ENCODE data around the gene HPX.
"Not testable (repeated sequence)": the region's sequence is repeated elsewhere in the genome, so short reads cannot be mapped to it uniquely, and the experiment has no call there.

The HPX gene

DNA sequence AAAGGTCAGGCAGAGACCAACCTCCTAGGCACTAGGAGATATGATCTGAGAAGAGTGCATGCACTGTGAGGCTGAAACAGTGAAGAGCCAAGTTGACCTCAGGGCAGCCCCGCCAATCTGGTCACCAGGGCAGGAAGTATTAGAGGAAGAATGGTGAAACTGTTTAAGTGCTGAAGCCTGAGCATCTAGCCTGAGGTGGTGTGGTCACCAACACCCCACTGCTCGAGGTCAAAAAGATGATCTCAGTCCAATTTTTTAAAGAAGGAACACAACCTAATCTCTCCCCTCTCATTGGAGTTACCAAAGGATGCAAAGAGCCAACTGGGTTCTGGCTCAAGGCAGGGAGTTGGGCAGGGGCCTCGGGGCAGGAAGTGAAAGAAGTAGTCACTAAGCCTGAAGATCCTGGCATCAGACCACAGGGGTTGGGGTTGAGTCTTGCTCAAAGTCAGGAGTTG lies 25.9 kb downstream of the HPX start:
- DNase-seq (ENCODE audit: low read depth): no peak

DNA sequence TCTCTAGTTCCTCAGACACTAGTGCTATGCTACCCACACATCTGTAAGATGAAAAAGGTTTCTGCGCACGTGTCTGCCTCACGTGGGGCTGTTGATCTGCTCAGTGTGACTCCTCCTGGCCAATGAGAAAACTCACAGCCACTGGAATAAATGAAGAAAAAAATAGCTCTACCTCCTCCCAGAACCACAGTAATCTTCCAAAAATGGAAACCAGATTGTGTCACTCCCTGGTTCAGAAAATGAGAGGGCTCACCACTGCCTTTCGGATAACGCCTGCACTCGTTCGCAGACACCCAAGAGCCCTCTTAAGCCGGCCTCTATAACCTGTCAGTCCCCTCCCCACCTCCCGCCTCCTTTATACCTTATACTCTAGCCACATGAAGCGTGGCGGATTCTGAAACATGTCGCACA lies 27.0 kb downstream of the HPX start:
- DNase-seq (ENCODE audit: low read depth): no peak

DNA sequence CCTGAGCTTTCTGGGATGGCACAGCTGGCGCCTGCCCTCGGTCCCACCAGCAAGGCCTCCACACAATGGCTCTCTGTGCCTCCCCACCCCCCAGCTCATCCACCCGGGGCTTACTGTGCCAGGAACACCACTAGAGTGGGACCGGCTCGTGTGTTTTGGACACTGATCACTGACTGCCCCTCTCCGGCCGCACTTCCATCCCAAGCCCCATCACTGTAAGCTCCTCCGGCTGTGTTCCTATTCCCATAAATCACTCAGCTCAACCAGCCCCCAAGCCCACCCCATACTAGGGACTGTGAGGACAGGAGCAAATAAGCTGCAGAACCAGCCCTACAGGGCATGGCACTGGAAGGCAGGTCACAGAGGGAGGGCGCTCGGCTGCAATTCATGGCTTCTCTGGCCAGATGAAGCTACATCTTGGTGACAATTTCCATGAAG lies 29.2 kb downstream of the HPX start:
- no peak for DNase-seq (ENCODE audit: low read depth)

DNA sequence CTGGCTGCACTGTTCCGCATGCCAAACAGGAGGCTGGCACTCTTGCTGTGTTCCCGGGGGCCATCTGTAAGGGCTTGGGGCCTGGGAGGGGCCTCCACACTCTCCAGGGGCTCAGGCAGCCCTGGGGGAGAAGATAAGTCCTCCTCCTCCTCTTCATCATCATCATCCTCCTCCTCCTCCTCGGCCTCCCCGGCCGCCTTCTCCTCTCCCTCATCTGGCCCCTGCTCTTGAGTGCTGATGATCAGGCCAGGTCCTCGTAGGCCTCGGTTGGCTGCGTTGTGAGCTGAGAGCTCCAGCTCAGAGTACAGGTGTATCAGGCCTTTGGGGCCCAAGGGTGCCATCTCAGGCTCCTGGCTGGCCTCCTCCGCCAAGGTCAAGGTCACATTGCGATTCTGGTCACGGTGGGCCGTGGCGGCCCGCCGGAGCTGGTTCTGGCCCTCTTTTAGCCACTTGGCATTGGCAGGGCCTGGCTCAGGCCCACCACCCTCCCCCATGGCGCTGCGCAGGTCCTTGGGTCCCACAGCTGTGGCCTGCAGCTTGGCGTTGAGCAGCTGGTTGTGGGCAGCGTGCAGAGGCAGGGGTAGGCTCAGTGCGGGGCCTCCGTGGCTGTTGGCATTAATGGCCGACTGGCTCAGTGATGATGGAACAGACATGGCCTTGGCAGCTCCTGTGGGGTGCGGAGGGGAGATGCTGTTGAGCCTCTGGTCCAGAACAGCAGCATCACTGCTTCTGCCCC lies 29.9 kb downstream of the HPX start:
- DNase-seq (ENCODE audit: low read depth): no peak

DNA sequence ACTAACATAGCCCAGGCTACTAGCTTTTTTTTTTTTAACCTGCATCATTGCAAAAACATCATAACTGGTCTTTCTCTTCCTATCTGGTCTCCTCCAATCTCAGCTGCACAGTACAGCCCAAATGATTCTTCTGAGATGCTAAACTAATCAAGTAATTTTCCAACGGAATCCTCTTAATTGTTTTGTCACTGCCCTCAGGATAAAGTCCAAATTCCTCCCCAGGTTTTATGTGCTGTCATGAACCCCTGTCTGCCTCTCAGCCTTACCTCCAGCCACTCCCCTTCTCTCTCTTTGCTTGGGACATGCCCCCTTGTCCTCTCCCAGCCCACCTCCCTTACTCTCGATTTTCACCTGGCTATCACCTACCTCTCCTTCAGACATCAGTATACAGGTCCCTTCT lies 34.4 kb downstream of the HPX start:
- DNase-seq (ENCODE audit: low read depth): no peak

DNA sequence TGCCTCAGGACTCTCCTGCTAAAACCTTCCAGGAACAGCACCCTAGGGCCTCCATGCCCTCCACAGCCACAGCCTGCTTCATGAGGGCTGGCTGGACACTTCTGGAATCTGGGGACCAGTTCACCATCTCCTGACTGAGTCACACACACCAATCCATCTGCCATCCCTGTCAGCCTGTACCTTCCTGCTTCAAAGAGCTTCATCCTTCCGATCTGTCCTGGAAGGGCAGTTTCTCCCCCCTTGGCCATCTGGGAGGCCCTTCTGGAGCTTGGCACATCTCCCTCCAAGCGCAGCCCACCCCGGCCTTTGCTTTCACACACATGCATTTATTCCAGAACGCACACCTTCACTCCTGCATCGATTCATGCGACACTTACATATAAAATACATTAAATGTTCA lies 34.9 kb downstream of the HPX start:
- DNase-seq (ENCODE audit: low read depth): no peak

DNA sequence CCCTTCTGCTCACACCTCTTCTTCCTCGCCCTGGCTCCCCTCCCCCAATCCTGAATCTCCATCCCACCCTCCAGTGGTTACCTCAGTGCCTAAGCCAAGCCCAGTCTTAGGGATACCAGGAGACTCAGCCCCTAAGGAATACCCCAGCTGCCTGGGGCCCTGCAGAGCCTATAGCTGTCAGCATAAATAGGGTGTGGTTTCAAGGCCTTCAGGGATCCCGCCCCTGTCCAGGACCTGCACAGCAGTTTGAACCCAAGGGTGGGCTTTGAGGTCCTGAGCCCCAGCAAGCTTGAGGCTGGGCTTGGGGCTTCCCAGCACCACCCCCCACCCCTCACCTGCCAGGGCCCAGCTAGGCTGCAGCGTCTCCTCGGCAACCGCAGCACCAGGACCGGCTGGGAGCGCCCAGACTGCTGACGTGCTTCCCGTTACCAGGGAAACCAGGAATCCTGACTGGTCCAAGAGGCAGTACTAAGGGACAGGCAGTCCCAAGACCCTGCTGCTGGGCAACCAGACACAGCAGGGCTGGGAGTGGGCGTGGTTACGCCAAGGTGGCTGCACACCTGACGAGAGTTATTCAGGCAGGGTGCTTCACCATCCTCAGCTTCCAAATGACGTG lies 35.6 kb downstream of the HPX start:
- no peak for DNase-seq (ENCODE audit: low read depth)

DNA sequence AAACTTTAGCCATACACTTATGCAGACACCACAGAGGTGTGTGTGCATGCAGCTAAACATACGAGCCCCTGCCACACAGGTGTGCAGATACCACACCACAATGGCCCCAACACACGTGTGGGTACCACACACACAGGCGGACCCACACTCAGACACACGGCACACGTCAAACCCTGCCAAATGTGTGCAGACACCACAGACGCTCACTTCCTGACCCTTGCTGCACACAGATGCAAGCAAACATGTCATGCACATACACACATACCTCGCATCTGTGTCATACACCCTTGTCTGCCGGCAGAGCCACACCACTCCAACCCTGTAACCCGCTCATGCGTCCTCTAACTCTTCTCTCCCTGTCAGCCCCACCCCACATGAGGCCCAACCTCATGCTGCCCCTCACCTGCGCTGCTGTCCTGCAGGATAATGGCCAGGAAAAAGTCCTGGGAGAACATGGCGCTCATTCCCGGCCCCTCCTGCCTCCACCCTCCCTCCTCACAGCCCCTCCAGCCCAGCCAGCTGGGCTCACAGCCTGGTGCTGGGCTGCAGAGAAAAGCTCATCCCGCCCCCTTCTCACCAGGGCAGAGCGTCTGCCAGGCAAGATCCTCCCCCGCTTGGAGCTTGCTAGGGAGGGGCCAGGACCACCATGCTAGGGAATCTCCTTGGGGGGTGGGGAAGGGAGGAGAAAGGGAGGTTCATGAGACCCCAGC lies 36.3 kb downstream of the HPX start:
- no peak for DNase-seq (ENCODE audit: low read depth)

DNA sequence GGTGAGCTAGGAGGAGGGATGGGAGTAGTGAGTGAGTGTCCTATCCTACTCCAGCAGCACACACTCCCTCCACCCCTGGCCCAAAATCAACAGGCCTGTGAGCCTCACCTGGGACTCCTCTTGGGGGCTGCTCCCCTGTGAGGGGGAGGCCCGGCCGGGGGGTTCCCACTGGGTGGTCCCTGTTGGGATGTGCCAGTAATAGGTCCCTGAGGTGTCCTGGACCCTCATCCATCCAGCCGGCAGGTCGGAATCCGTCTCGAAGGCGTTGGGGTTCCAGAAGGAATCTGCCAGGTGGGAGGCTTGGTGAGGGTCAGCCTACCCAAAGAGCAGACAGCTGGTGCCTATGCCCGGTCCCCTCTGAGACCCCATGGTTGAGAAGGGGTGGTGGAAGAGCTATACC lies 37.2 kb downstream of the HPX start:
- no peak for DNase-seq (ENCODE audit: low read depth)

DNA sequence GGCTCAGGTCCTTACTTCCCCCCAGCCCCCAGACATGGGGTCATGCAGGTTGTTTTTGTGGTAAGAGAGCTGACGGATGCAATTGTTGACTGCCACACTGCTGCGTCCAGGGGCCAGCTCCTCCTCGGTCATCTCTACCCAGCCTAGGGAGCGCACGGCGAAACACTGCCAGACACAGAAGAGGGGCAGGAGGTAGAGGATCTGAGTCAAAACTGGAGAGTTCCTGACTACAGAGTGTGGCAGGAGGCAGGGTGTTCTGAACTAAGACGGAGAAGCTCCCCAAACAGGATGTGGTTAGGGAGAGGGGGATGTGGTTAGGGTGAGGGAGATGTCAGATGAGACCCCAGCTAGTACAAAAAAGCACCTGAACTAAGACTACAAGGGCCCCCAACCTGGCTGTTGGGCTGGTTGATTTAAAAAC lies 38.2 kb downstream of the HPX start:
- no peak for DNase-seq (ENCODE audit: low read depth)

DNA sequence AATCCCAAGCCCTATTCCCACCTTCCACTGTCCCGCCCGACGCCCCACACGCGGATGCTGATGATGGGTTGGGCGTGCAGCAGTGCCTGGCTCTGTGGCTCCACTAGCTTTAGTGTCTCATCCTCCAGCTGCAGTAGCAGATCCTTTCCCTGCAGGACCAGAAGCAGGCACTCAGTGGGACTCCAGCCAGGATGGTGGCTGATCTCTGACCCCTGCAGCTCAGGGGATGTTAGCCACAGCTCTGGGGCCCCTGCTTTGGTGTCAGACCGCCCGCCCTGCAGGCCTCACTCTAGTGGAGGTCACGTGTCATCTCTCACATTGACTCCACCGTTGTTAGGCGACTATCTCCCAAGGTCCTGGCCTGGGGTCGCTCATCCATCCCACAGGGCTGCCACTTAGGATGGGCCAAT lies 38.7 kb downstream of the HPX start:
- no peak for DNase-seq (ENCODE audit: low read depth)

DNA sequence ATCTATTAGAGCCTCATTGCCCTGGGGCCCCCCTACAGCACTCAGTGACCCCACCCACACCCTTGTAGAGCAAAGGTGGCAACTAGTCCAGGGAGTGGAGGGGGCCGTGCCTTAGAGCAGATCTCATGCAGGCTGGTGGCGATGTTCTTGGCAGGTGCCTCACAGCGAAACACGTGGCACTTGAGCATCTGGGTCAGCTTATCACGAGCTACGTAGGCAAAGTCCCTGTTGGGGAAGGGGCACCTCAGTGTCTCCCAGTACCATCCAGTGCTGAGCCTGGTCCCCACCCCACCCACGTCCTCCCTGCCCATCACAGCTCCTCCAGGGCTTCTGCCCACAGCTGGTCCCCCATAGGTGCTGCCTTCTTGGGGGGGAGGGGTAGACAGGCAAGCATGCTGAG lies 39.3 kb downstream of the HPX start:
- no peak for DNase-seq (ENCODE audit: low read depth)

DNA sequence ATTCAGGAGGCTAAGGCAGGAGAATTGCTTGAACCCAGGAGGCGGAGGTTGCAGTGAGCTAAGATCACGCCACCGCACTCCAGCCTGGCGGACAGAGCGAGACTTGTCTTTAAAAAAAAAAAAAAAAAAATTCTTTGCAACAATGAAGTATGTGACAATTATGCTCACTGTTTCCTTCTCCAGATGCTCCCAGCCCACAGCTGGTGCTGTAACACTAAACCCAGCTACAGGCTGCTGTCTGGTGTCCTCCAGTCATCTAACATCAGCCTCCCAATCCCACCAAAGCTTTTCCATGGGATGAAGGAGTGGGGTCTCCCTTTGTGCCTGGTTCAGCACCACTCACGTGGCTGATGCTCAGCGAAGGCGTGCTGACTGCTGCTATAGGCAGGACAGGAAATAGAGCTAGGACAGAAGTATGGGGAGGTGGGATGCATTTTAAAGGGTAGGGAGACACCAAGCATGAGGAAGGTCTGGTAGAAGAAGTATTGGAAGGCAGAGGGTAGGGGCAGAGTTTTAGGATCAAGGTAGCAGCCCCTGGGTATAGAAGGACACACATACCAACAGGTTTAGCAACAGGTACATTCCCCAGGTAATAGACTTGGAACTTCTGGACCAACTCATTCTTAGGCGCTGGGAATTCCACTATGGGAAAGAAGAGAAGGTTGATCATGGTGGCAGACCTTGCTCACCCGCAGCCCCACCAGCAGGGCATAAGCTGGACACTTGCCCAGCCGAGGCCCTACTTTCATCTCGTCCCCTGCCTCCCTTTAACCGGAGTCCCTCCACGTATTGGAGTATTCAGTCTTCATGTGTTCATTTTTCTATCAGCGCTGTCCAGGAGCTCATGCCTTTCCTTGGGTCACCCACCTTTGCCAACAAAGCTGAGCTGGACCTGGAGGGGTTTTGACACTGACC lies 40.1 kb downstream of the HPX start:
- DNase-seq (ENCODE audit: low read depth): no peak

DNA sequence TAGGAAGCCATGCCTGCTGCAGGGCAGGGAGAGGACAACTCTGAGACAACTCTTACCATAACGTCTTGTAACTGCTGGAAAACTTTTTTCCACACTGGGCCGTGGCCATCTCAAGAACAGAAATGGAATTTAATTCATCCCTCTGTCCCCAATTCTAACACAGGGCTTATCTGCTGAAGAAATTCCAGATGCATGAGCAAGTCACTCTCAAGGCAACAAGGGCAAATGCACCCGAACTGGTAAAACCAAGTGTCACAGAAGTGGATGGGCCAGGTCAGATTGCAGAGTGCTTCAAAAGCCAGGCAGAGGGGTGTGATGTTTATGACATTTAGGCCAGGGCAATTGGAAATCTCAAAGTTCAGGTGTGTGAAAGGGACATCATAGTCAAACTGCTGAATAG lies 43.2 kb downstream of the HPX start:
- no peak for DNase-seq (ENCODE audit: low read depth)

DNA sequence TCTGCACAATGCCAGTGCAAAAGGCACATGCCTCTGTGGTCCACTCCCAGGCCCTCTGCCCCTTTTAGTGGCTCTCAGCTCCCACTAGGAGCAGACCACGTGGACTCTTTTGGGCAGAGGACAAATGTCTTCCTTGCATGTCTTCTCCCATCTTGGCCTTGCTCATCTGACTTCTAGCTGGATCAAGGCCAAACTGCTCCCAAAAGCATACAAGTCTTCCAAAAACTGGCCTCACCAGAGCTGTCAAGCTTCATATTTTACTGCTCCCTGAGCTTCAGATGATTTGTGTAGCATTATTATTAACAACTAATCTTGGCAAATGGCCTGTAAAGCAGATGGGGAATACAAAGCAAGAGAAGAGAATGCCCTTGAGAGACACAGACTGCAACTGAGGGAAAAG lies 43.6 kb downstream of the HPX start:
- DNase-seq (ENCODE audit: low read depth): no peak

DNA sequence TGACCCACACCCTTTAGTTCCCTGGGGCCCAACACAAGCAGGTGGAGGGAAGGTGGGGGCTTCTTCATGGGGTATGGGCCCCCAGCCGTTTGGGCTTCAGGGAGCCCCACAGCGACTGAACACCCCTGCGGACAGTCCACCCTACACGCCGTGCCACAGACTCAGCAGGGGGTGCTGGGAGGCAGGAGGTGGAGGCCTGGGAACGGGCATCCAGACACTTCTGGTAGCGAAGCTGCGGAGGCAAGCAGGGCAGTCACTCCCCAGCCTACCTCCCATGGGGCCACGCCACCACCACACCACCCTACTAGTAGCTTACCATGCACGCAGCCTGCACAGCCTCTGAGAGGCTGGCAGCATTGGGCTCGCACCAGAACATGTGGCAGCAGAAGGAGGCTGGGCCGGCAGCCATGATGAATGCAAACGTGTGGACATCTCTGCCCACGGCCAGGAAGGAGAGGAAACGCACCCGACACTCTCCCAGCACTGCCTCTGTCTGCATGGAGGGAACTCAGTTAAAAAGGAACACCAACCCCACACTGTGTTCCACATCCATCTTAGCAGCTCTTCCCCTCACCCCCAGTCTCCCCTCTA lies 45.2 kb downstream of the HPX start:
- no peak for DNase-seq (ENCODE audit: low read depth)

DNA sequence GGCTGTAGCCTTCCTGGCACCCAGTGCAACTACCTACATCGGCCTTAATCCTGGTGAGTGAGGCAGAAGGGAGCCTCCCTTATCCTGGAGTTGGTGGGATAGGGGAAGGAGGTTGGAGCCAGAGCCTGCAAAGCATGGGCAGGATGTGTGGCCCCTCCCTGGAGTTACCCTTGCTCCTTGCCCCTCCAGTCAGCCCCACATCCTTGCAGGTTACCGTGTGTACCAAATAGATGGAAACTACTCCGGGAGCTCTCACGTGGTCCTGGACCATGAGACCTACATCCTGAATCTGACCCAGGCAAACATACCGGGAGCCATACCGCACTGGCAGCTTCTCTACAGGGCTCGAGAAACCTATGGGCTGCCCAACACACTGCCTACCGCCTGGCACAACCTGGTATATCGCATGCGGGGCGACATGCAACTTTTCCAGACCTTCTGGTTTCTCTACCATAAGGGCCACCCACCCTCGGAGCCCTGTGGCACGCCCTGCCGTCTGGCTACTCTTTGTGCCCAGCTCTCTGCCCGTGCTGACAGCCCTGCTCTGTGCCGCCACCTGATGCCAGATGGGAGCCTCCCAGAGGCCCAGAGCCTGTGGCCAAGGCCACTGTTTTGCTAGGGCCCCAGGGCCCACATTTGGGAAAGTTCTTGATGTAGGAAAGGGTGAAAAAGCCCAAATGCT lies 46.7 kb downstream of the HPX start:
- DNase-seq (ENCODE audit: low read depth): no peak

DNA sequence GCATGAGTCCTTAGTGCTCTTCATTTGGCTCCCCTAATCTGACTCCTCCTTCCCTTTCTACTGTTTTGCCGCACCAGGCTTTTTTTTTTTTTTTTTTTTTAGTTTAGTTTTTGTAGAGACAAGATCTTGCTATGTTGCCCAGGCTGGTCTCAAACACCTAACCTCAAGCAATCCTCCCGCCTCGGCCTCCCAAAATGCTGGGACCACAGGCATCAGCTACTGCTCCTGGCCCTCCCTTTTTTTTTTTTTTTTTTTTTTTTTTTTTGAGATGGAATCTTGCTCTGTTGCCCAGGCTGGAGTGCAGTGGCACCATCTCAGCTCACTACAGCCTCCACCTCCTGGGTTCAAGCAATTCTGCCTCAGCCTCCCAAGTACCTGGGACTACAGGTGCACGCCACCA lies 48.5 kb downstream of the HPX start:
- not testable (repeated sequence) for DNase-seq (ENCODE audit: low read depth)

DNA sequence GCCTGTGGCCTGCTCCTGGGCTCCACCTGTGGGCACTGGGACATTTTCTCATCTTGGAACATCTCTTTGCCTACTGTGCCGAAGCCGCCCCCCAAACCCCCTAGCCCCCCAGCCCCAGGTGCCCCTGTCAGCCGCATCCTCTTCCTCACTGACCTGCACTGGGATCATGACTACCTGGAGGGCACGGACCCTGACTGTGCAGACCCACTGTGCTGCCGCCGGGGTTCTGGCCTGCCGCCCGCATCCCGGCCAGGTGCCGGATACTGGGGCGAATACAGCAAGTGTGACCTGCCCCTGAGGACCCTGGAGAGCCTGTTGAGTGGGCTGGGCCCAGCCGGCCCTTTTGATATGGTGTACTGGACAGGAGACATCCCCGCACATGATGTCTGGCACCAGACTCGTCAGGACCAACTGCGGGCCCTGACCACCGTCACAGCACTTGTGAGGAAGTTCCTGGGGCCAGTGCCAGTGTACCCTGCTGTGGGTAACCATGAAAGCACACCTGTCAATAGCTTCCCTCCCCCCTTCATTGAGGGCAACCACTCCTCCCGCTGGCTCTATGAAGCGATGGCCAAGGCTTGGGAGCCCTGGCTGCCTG lies 49.2 kb downstream of the HPX start:
- no peak for DNase-seq (ENCODE audit: low read depth)

DNA sequence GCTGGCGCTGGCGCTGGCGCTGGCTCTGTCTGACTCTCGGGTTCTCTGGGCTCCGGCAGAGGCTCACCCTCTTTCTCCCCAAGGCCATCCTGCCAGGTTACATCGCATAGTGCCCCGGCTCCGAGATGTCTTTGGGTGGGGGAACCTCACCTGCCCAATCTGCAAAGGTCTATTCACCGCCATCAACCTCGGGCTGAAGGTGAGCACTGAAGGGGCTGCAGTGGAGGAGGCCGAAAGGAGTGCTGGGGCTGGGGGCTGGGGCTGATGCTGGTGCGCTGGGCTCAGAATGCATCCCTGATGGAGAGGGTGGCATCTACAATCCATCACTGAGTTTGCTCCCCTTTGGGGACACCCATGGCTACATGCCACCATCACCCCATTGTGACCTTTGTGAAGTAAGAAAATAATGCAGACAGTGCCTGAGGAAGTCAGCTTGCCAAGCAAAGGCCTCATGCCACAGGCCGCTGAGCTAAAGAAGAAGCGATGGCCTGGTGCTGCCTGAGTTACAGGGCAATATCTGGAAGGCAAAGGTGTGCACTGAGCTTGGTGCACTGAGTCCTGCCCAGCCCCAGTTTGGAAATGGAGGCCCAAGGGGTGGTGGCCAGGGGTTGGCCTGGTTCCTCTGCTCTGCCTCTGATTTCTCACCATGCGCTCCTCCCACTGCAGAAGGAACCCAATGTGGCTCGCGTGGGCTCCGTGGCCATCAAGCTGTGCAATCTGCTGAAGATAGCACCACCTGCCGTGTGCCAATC lies 49.9 kb downstream of the HPX start:
- DNase-seq (ENCODE audit: low read depth): no peak
